ENCODE data around the gene CDHR5. TPM values are rescaled to one million over a fixed set of nuclear protein-coding genes. Genes with fewer than 3 reads are reported as not detected.

Gene CDHR5
- total and polyA plus RNA-seq, 2 of the 4 experiments (the other 2 are of a cell fraction): not detected

GRCh38 chr11:665062-665703, 40.4 kb upstream of the CDHR5 start:
- intact Hi-C loops (cut with micrococcal nuclease): no loop called here
- no peak overlapping the region for H3K4me2 ChIP-seq (ENCODE audit: low read depth, low read length)
- no peaks in the 10 kb centered on the region for H3K9me1 ChIP-seq (ENCODE audit: insufficient read depth, low read length)
- no peak overlapping the region for H2AK5ac ChIP-seq (ENCODE audit: low read depth, low read length)
- no peak overlapping the region for H2BK120ac ChIP-seq (ENCODE audit: low read depth, low read length)
- H4K20me1 ChIP-seq (ENCODE audit: insufficient read depth, low read length): peaks cover 8% of the 10 kb centered on the region
- no peak overlapping the region for H2AFZ ChIP-seq (replicated peaks; ENCODE audit: low read length, poor library complexity)
- H3K14ac ChIP-seq (replicated peaks; ENCODE audit: low read depth, low read length): no peak overlapping the region; the same call in 1 of the 2 replicates
- H3K56ac ChIP-seq (ENCODE audit: extremely low read depth, insufficient read depth, low read length): no peak overlapping the region
- H2BK5ac ChIP-seq (ENCODE audit: low read depth, low read length, poor library complexity, severe bottlenecking): no peak overlapping the region
- H2BK20ac ChIP-seq (ENCODE audit: low read depth, low read length): no peak overlapping the region
- TF ChIP-seq NFE2L2 (IDR thresholded peaks at IDR 0.05; ENCODE audit: low read depth, low read length): no peak
- no peak for TF ChIP-seq CHD1 (IDR thresholded peaks at IDR 0.05; ENCODE audit: low read depth, low read length)
- TF ChIP-seq RAD21 (IDR thresholded peaks at IDR 0.05; ENCODE audit: low read length): no peak
- no peak for TF ChIP-seq FOS (IDR thresholded peaks at IDR 0.05; ENCODE audit: low read depth, low read length)
- BruUV-seq (replicated peaks): no TSS peak
- peak overlapping the region; percentile 20; the same call in 1 of the 2 replicates for H3K27ac ChIP-seq (ENCODE audit: insufficient read depth, low read length)
- H3K4me3 ChIP-seq (ENCODE audit: insufficient read depth, low read depth, low read length): no peak overlapping the region
- H3K36me3 ChIP-seq (ENCODE audit: control insufficient read depth, insufficient read depth, low read length): peaks cover 22% of the 10 kb centered on the region
- no peak overlapping the region; the same call in 1 of the 2 replicates for H3K23ac ChIP-seq (ENCODE audit: low read depth, low read length)
- in situ Hi-C loops (cut with MboI; ENCODE audit: low sequenced_read_pairs): no loop called here
- dilution Hi-C loops (cut with HindIII; ENCODE audit: low sequenced_read_pairs, unreplicated experiment): no loop called here
- H4K5ac ChIP-seq (ENCODE audit: low read depth, low read length): no peak overlapping the region
- no peak for DNase-seq
- no peak overlapping the region for H2AK9ac ChIP-seq (replicated peaks; ENCODE audit: low read depth, low read length, poor library complexity)
- H3K4me1 ChIP-seq (ENCODE audit: control insufficient read depth, insufficient read depth, low read length): peaks cover 5% of the 10 kb centered on the region; the same call in 1 of the 2 replicates
- H3K27me3 ChIP-seq (ENCODE audit: control insufficient read depth, insufficient read depth, low read length): no peaks in the 10 kb centered on the region
- H4K8ac ChIP-seq (ENCODE audit: low read depth in 2 of 2, low read length in 2 of 2): no peak overlapping the region
- H2BK15ac ChIP-seq (ENCODE audit: low read depth, low read length): no peak overlapping the region
- WGBS, 2 experiments (ENCODE audit: extremely low coverage in 2 of 2, insufficient read length in 1 of 2): 100% methylated on average over 1 of the region's 15 CpGs; no CpG with 5 or more reads in 1 of the 2 experiments
- no peak overlapping the region for H3K9ac ChIP-seq (ENCODE audit: low read depth, low read length)
- no peak overlapping the region for H3K18ac ChIP-seq (ENCODE audit: low read depth, low read length)
- ChIA-PET POLR2A (ENCODE audit: unreplicated experiment) (no interaction called here), CTCF (no interaction called here)
- no peak overlapping the region for H3K4ac ChIP-seq (ENCODE audit: low read depth, low read length)
- ATAC-seq (ENCODE audit: low read depth): no peak
- no peak overlapping the region for H4K91ac ChIP-seq (ENCODE audit: insufficient read depth, low read depth, low read length)
- peaks cover 13 to 23% of the 10 kb centered on the region in 2 experiments; a peak in 3 of 4 replicates for H3K79me1 ChIP-seq (ENCODE audit: low read depth in 1 of 2, low read length in 2 of 2)
- H3K9me3 ChIP-seq (ENCODE audit: control insufficient read depth, insufficient read depth, low read length): no peaks in the 10 kb centered on the region

Measured in IMR-90 (cell line).